HEK293 (cell line): Measurements from ENCODE around the gene EPN1.

Experiments
- KLF9 ChIP-seq: fragments of 450-650 bp; formaldehyde crosslinking; IDR thresholded peaks from 2 replicates; pipeline ENCODE4 v1.5.1; 2016; ENCODE audit warnings: missing biosample characterization, missing genetic modification characterization, low read depth
- TCF7L2 ChIP-seq: IDR thresholded peaks from 2 replicates; pipeline ENCODE4 v1.6.1; 2011; ENCODE audit warnings: low read depth, mild to moderate bottlenecking, inconsistent platforms, low read length, moderate library complexity, borderline replicate concordance
- ZBTB1 ChIP-seq: fragments of 450-650 bp; formaldehyde crosslinking; IDR thresholded peaks from 2 replicates; pipeline ENCODE4 v1.5.1; 2016; ENCODE audit warnings: missing biosample characterization, missing genetic modification characterization
- TF ChIP-seq, protein P1 (sequence below): fragments of 450-650 bp; formaldehyde crosslinking; IDR thresholded peaks from 2 replicates; pipeline ENCODE4 v1.5.1; 2016; ENCODE audit warnings: missing biosample characterization, missing genetic modification characterization
- TF ChIP-seq, protein P2 (sequence below): fragments of 450-650 bp; formaldehyde crosslinking; IDR thresholded peaks from 2 replicates; pipeline ENCODE4 v1.5.1; 2016; ENCODE audit warnings: missing biosample characterization, missing genetic modification characterization

DNA sequence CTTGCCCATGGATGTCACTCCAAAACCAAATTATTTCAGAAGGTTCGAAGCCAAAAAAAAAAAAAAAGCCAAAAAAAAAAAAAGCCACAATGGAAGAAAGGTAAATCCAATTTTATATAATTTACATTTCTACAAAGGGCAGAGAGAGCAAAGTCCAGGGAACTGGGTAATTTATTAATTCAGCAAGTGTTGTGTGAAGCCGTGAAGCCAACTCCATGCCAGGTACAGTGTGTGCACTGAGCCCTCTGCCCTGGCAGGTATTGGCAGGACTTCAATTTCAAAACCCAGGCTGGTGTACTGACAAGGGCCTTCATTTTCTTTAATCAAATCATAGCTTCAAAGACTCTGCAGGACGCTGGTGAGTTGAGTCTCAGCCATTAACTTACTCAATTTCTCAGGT lies 78.4 kb downstream of the EPN1 start:
- TF ChIP-seq, protein P1, sequence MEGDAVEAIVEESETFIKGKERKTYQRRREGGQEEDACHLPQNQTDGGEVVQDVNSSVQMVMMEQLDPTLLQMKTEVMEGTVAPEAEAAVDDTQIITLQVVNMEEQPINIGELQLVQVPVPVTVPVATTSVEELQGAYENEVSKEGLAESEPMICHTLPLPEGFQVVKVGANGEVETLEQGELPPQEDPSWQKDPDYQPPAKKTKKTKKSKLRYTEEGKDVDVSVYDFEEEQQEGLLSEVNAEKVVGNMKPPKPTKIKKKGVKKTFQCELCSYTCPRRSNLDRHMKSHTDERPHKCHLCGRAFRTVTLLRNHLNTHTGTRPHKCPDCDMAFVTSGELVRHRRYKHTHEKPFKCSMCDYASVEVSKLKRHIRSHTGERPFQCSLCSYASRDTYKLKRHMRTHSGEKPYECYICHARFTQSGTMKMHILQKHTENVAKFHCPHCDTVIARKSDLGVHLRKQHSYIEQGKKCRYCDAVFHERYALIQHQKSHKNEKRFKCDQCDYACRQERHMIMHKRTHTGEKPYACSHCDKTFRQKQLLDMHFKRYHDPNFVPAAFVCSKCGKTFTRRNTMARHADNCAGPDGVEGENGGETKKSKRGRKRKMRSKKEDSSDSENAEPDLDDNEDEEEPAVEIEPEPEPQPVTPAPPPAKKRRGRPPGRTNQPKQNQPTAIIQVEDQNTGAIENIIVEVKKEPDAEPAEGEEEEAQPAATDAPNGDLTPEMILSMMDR (tag by site-specific recombination): no peak
- TF ChIP-seq ZBTB1 (tag by site-specific recombination): no peak
- TF ChIP-seq KLF9: no peak
- no peak for TF ChIP-seq TCF7L2
- TF ChIP-seq, protein P2, sequence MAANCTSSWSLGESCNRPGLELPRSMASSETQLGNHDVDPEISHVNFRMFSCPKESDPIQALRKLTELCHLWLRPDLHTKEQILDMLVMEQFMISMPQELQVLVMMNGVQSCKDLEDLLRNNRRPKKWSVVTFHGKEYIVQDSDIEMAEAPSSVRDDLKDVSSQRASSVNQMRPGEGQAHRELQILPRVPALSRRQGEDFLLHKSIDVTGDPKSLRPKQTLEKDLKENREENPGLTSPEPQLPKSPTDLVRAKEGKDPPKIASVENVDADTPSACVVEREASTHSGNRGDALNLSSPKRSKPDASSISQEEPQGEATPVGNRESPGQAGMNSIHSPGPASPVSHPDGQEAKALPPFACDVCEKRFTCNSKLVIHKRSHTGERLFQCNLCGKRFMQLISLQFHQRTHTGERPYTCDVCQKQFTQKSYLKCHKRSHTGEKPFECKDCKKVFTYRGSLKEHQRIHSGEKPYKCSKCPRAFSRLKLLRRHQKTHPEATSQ (tag by site-specific recombination): no peak
